Adrenal gland (tissue), 19 donors: ENCODE data around the gene STEAP1. TPM values are rescaled to one million over a fixed set of nuclear protein-coding genes. Genes with fewer than 3 reads are reported as not detected.
"Not testable (repeated sequence)": the region's sequence is repeated elsewhere in the genome, so short reads cannot be mapped to it uniquely, and the experiment has no call there.

Experiments
- DNase-seq, 7 donors: peaks; one replicate each; pipeline ENCODE4 v3.0.0-alpha.2; 2019 to 2020
- H3K27ac ChIP-seq, 5 donors: fragments of 200-600 bp; sonication (generic) in 4 of 5; 1 replicate in 3 of 5; 2 replicates in 2 of 5; pipeline versions ENCODE4 v1.5.1 to v1.8.0; 2016 to 2020; ENCODE audit warnings: mild to moderate bottlenecking in 1 of 5
- H3K27me3 ChIP-seq: fragments of 200-600 bp; 2 replicates; pipeline ENCODE4 v1.8.0; 2021
- H3K36me3 ChIP-seq, 2 donors: fragments of 200-600 bp; replicated peaks in 1 of 2; 1 replicate in 1 of 2; 2 replicates in 1 of 2; pipeline versions ENCODE4 v1.5.1 to v1.8.0; 2018 to 2022
- H3K4me1 ChIP-seq, 2 donors: fragments of 200-600 bp; replicated peaks in 1 of 2; 1 replicate in 1 of 2; 2 replicates in 1 of 2; pipeline versions ENCODE4 v1.5.1 to v1.8.0; 2018 to 2021
- H3K4me3 ChIP-seq, 4 donors: fragments of 200-600 bp; sonication (generic) in 3 of 4; one replicate each; pipeline ENCODE4 v1.5.1; 2016 to 2018
- H3K9me3 ChIP-seq, 3 donors: fragments of 200-600 bp; sonication (generic) in 1 of 3; replicated peaks in 1 of 3; 1 replicate in 2 of 3; 2 replicates in 1 of 3; pipeline versions ENCODE4 v1.5.1 to v1.8.0; 2016 to 2021
- WGBS, 4 donors: extraction: QIAGEN DNeasy Blood & Tissue Kit in 2 of 4; methylation state at CpG; one replicate each; pipeline versions ENCODE4 v1.1.5 to v1.1.7; 2013 to 2017; 5-methylcytosine and 5-hydroxymethylcytosine counted together
- intact Hi-C, 2 donors: fragments of 100-400 bp; cut with DNase I; formaldehyde crosslinking; loops; one replicate each; pipeline versions ENCODE4 v1.14.1 to v1.15.0; 2022 to 2023
- long read RNA-seq, 10 donors: library from polyadenylated mRNA in 3 of 10; unstranded in 2 of 10; stranded (forward) in 1 of 10; transcript quantifications; one replicate each; pipeline ENCODE4 v2.0.0 and lab custom pipeline, GENCODE V29; 2021 to 2026
- polyA plus RNA-seq, 3 donors: library from polyadenylated mRNA; stranded (reverse); fragments of 200-250 nt in 2 of 3; fragments of 350-450 nt in 1 of 3; fragmentation: Illumina TruSeq in 1 of 3; extraction: RNeasy Lipid Tissue Mini Kit (QIAGEN cat#74804) in 1 of 3; gene quantifications; one replicate each; pipeline ENCODE4 v1.2.3, GENCODE V29; 2013 to 2014
- total RNA-seq, 9 donors: library from RNA; depleted of rRNA in 4 of 9; stranded (reverse); fragments of >200 nt in 4 of 9; fragments of 120-200 nt in 1 of 9; fragmentation: NEBNext Ultra II Directional in 1 of 9; extraction: Animal tissue kit (Norgen Biotek cat#: 25700) in 1 of 9; gene quantifications; one replicate each; pipeline versions ENCODE4 v1.1.0 to v1.2.4, GENCODE V29; 2013 to 2023
- TF ChIP-seq, protein P1 (sequence below), 6 experiments: fragments of 450-650 bp in 4 of 6; fragments of 200-600 bp in 2 of 6; sonication (generic) in 1 of 6; IDR thresholded peaks; 1 replicate in 5 of 6; 2 replicates in 1 of 6; pipeline versions ENCODE4 v1.5.1 to v1.8.0; 2016 to 2021; ENCODE audit warnings: antibody characterized with exemption in 6 of 6, mild to moderate bottlenecking in 2 of 6, moderate library complexity in 1 of 6
- donor health status: healthy with polysubstance abuse.
- donor health status: Bipolar disorder and iron deficiency.
- donor health status: DM: yes; HTN: yes; CAD: no.
- donor health status: DM: no; HTN: no; CAD: no.
- donor health status: DM: no; HTN: no; CAD: no.
- donor health status: DM: yes; HTN: yes; CAD: no.

The STEAP1 gene
- total RNA-seq: 10 to 100 TPM in 1 of 9 donors, 1 to 10 TPM in 6, under 1 TPM in 2; 0.35 to 11.8 (median 1.5) TPM
- 1 to 10 TPM in 2 of 3 donors, under 1 TPM in 1; 0.56 to 3.0 (median 2.4) TPM for polyA plus RNA-seq
- long read RNA-seq, donor 1, partial matches to known transcripts: 0 of 4 reads
- long read RNA-seq, donor 1, other reads (novel, unspliced or antisense): 0 of 4 reads
- long read RNA-seq, donor 2, partial matches to known transcripts: 0 of 4 reads
- long read RNA-seq, donor 2, other reads (novel, unspliced or antisense): 0 of 4 reads
- long read RNA-seq, donor 3, transcript STEAP1-201 (5 exons, 1,313 nt): major isoform, 7 of 7 reads
- long read RNA-seq, donor 3, partial matches to known transcripts: 0 of 7 reads
- long read RNA-seq, donor 3, other reads (novel, unspliced or antisense): 0 of 7 reads
- long read RNA-seq, donor 4, partial matches to known transcripts: 0 of 1 reads
- long read RNA-seq, donor 4, other reads (novel, unspliced or antisense): 0 of 1 reads
- long read RNA-seq, donor 5, partial matches to known transcripts: 0 of 3 reads
- long read RNA-seq, donor 5, other reads (novel, unspliced or antisense): 0 of 3 reads
- long read RNA-seq, donor 6, partial matches to known transcripts: 0 of 1 reads
- long read RNA-seq, donor 6, other reads (novel, unspliced or antisense): 0 of 1 reads
- long read RNA-seq, donor 7: 0 reads
- long read RNA-seq, donor 8, transcript STEAP1-201 (5 exons, 1,313 nt): major isoform, 8 of 10 reads
- long read RNA-seq, donor 8, partial matches to known transcripts: 0 of 10 reads
- long read RNA-seq, donor 8, other reads (novel, unspliced or antisense): 0 of 10 reads
- long read RNA-seq, donor 9, transcript STEAP1-201 (5 exons, 1,313 nt): major isoform, 5 of 5 reads
- long read RNA-seq, donor 9, partial matches to known transcripts: 0 of 5 reads
- long read RNA-seq, donor 9, other reads (novel, unspliced or antisense): 0 of 5 reads
- long read RNA-seq, donor 10, partial matches to known transcripts: 0 of 2 reads
- long read RNA-seq, donor 10, other reads (novel, unspliced or antisense): 0 of 2 reads

DNA sequence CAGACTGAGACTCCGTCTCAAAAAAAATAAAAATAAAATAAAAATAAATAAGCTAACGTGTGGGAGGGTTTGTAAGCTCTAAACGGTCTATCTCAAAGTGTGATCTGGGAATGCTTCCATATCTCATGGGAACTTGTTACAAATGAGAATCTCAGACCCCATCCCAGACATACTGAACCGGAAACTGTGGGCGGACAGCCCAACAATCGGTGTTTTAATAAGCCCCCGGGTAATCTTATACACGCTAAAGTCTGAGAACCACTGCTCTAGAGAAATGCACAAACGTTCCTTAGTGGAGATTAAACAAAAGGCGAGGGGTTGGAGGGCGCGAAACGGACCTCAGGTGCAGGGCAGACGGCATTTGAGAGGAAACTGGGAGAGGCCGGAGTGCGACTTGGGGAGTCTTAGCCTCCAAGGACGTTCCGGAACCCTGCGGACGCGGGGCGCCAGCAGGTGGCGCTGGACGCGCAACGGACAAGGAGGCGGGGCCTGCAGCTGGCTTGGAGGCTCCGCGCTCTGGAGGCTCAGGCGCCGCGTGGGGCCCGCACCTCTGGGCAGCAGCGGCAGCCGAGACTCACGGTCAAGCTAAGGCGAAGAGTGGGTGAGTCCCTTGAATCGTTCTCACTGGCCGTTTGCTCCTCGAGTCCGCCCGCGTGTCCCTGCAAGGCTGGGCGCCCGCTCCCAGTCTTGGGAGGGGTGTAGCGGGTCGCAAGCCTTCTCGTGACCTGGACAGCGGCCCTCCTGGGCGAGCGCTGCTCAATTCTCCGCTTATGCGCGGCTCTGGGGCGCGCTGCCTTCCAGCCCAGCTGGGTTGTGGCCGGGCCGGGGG lies at the start of gene STEAP1:
Gene STEAP1, plus strand, starts transcription at position 527 of the 829 bp plus-strand sequence. CDS start 5,320 bp downstream, outside the sequence.
- TF ChIP-seq, protein P1, sequence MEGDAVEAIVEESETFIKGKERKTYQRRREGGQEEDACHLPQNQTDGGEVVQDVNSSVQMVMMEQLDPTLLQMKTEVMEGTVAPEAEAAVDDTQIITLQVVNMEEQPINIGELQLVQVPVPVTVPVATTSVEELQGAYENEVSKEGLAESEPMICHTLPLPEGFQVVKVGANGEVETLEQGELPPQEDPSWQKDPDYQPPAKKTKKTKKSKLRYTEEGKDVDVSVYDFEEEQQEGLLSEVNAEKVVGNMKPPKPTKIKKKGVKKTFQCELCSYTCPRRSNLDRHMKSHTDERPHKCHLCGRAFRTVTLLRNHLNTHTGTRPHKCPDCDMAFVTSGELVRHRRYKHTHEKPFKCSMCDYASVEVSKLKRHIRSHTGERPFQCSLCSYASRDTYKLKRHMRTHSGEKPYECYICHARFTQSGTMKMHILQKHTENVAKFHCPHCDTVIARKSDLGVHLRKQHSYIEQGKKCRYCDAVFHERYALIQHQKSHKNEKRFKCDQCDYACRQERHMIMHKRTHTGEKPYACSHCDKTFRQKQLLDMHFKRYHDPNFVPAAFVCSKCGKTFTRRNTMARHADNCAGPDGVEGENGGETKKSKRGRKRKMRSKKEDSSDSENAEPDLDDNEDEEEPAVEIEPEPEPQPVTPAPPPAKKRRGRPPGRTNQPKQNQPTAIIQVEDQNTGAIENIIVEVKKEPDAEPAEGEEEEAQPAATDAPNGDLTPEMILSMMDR (IDR thresholded peaks at IDR 0.05): peak; percentile 59 to 89 (median 84)
- peak; percentile 86 to 95 (median 92) for DNase-seq
- H3K36me3 ChIP-seq, H3K27me3 ChIP-seq, H3K4me1 ChIP-seq, H3K9me3 ChIP-seq: not testable (repeated sequence)
- WGBS, 4 donors: 3 to 11% (median 4%) methylated on average over 23 to 58 of the region's 58 CpGs
- intact Hi-C loops: loop anchor here (5.0 to 10.0 kb wide), 3 partner anchors 91 to 278 kb away; partner anchors contain the start of gene CFAP69 (in 1 of the 2)
- Histone ChIP-seq H3K4me3 (peak within 1 kb of the TSS; percentile 4 to 81 (median 46)), H3K27ac (peak within 1 kb of the TSS in 2 of 5 donors; percentile 46 to 52)

DNA sequence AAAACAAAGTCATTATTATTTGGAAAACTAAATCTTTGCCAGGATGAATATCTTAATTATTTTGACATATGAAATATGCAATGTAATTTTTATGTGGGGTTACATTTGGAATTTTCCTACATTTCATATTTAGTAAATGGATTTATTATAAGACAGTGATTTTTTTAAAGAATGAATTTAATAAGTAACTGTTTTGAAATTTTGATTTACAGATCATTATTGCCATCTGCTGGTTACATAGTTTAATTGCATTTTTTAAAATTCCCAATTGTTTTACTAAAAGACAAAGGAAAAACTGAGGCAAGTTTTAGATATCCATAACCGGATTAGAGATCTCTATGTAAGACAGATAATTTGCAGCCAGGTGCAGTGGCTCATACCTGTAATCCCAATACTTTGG lies 39.3 kb upstream of the STEAP1 start:
- H3K27ac ChIP-seq, DNase-seq, H3K36me3 ChIP-seq, H3K9me3 ChIP-seq, H3K27me3 ChIP-seq, H3K4me1 ChIP-seq, H3K4me3 ChIP-seq, intact Hi-C loops: not testable (repeated sequence)
- WGBS, 4 donors: 0 to 17% methylated on average over 1 of the region's 1 CpG; no CpG with 5 or more reads in 2 of the 4 donors
- TF ChIP-seq, protein P1 (IDR thresholded peaks at IDR 0.05): peak in 3 of 6 experiments; percentile 24 to 47 (median 42)

DNA sequence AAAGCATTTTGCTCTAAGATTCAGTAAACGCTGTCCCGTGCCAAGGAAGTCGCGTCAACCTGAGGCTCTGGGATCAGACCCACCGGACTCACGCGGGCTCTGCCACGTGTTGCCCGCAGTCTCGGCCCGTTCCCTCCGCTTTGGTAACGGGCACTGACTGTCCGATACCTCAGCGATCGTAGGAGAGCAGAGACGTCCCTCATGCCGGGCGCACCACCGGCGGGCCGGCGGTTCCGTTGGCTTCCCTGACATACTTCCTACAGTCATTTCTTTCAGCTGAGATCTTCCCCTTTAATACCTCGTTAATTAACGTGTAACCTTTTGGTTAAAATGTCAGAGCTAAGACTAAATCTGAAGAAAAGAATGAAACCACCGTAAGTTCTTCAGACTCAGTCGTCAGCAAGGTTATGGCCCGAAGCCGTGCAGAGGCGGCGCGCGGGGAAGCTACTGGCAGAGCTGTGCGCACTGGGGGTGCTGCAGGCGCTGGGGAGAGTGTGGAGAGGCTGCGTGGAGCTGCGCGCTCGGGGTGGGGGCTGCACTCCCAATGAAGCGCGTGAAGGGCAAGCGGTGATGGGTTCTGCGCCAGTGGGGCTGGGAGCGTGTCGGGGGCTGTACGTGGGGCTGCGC lies 35.6 kb upstream of the STEAP1 start:
- intact Hi-C loops: not testable (repeated sequence)
- peak overlapping the region in 3 of 5 donors; percentile 5 to 72 (median 63) for H3K27ac ChIP-seq
- 1 to 2% (median 2%) methylated on average over 33 to 48 of the region's 48 CpGs for WGBS, 4 donors

More for the DNA sequence above, 35.6 kb upstream of the STEAP1 start:
- not testable (repeated sequence) for H3K4me1 ChIP-seq, H3K27me3 ChIP-seq, H3K36me3 ChIP-seq, H3K9me3 ChIP-seq
- DNase-seq: peak; percentile 17 to 52 (median 35)
- H3K4me3 ChIP-seq: peak overlapping the region in 2 of 4 donors; percentile 30 to 65
